SU-DHL-6 (cell line): ENCODE measurements around the gene CLIC4.
"Not testable (repeated sequence)": the region's sequence is repeated elsewhere in the genome, so short reads cannot be mapped to it uniquely, and the experiment has no call there.

ENCODE experiments used
- H2AFZ ChIP-seq: fragments of 200-600 bp; sonication (generic); 2 replicates; pipeline ENCODE4 v1.6.1; 2014; ENCODE audit warnings: low read depth, mild to moderate bottlenecking, moderate library complexity, mixed read lengths, antibody characterized with exemption, low read length; ENCODE audit not compliant: severe bottlenecking
- H3F3A ChIP-seq: fragments of 200-600 bp; shearing (Covaris generic); 2 replicates; pipeline ENCODE4 v1.6.0; 2016; ENCODE audit warnings: antibody characterized with exemption, mild to moderate bottlenecking; ENCODE audit not compliant: insufficient read depth
- H3K27ac ChIP-seq: fragments of 200-600 bp; sonication (generic); 2 replicates; pipeline ENCODE4 v1.5.1; 2016; ENCODE audit warnings: low read depth, mild to moderate bottlenecking, low read length, moderate library complexity, mixed read lengths
- H3K27me3 ChIP-seq: fragments of 200-600 bp; sonication (generic), shearing (Covaris generic); 2 replicates; pipeline ENCODE4 v1.6.0; 2014; ENCODE audit warnings: mild to moderate bottlenecking, low read length
- H3K36me3 ChIP-seq: fragments of 200-600 bp; sonication (generic); 2 replicates; pipeline ENCODE4 v1.6.1; 2014; ENCODE audit warnings: mild to moderate bottlenecking, low read length, mixed read lengths
- H3K4me2 ChIP-seq: fragments of 300-600, 200-600 bp; shearing (Covaris generic), sonication (generic); 2 replicates; pipeline ENCODE4 v1.6.0; 2014; ENCODE audit warnings: low read length, low read depth, mild to moderate bottlenecking; ENCODE audit not compliant: poor library complexity, severe bottlenecking
- H3K4me3 ChIP-seq: fragments of 200-600 bp; sonication (generic); 2 replicates; pipeline ENCODE4 v1.5.1; 2014; ENCODE audit warnings: antibody characterized with exemption, low read length, mild to moderate bottlenecking, mixed read lengths; ENCODE audit not compliant: insufficient read depth, poor library complexity, severe bottlenecking
- H3K79me2 ChIP-seq: fragments of 200-600 bp; sonication (generic); 2 replicates; pipeline ENCODE4 v1.6.1; 2014; ENCODE audit warnings: mild to moderate bottlenecking, low read length, moderate library complexity; ENCODE audit not compliant: insufficient read depth
- H3K9ac ChIP-seq: fragments of 200-600 bp; sonication (generic); 2 replicates; pipeline ENCODE4 v1.7.0; 2014; ENCODE audit warnings: mild to moderate bottlenecking, low read length
- H3K9me2 ChIP-seq: fragments of 200-600 bp; sonication (generic); replicated peaks from 2 replicates; pipeline ENCODE4 v1.6.1; 2014; ENCODE audit warnings: low read length; ENCODE audit not compliant: insufficient read depth
- H3K9me3 ChIP-seq: fragments of 200-600 bp; sonication (generic); 2 replicates; pipeline ENCODE4 v1.6.1; 2014; ENCODE audit warnings: low read length, mixed read lengths; ENCODE audit not compliant: insufficient read depth
- H4K20me1 ChIP-seq: fragments of 200-600 bp; sonication (generic); 2 replicates; pipeline ENCODE4 v1.6.1; 2014; ENCODE audit warnings: low read depth, mild to moderate bottlenecking, antibody characterized with exemption, low read length, moderate library complexity, mixed read lengths
- CTCF ChIP-seq: fragments of 200-600 bp; sonication (generic); IDR thresholded peaks from one replicate; pipeline ENCODE4 v1.5.1; 2017; ENCODE audit warnings: antibody characterized with exemption, mild to moderate bottlenecking, low read length, moderate library complexity; ENCODE audit not compliant: insufficient read depth, poor library complexity, severe bottlenecking
- EZH2phosphoT487 ChIP-seq: fragments of 200-600 bp; sonication (generic), shearing (Covaris generic); conservative IDR thresholded peaks from 2 replicates; pipeline ENCODE4 v1.6.1; 2018; ENCODE audit warnings: mild to moderate bottlenecking, antibody characterized with exemption, low read length, moderate library complexity, mixed read lengths

Gene CLIC4

GRCh38 chr1:24803987-24804530 is 58.8 kb downstream of the CLIC4 start:
- peaks cover 27% of the 10 kb centered on the region for H3F3A ChIP-seq
- no peaks in the 10 kb centered on the region for H3K9me2 ChIP-seq
- no peaks in the 10 kb centered on the region for H3K27me3 ChIP-seq
- H3K9me3 ChIP-seq, result no peaks in the 10 kb centered on the region
- no peak overlapping the region for H3K9ac ChIP-seq
- peaks cover 21% of the 10 kb centered on the region for H4K20me1 ChIP-seq
- H2AFZ ChIP-seq, result no peak overlapping the region
- no peak for TF ChIP-seq EZH2phosphoT487
- TF ChIP-seq CTCF, result no peak
- no peak overlapping the region for H3K4me2 ChIP-seq
- H3K27ac ChIP-seq, result no peak overlapping the region
- peaks cover 79% of the 10 kb centered on the region for H3K79me2 ChIP-seq
- peaks cover 24% of the 10 kb centered on the region for H3K36me3 ChIP-seq
- H3K4me3 ChIP-seq, result no peak overlapping the region

GRCh38 chr1:24805534-24806301 is 60.5 kb downstream of the CLIC4 start:
- peaks cover 21% of the 10 kb centered on the region for H4K20me1 ChIP-seq
- H3K9ac ChIP-seq, result no peak overlapping the region
- no peaks in the 10 kb centered on the region for H3K27me3 ChIP-seq
- H3F3A ChIP-seq, result peaks cover 33% of the 10 kb centered on the region
- no peak overlapping the region for H2AFZ ChIP-seq
- H3K4me3 ChIP-seq, result no peak overlapping the region
- no peak overlapping the region for H3K27ac ChIP-seq
- H3K4me2 ChIP-seq, result no peak overlapping the region
- H3K36me3 ChIP-seq, result peaks cover 26% of the 10 kb centered on the region
- no peaks in the 10 kb centered on the region for H3K9me2 ChIP-seq
- TF ChIP-seq EZH2phosphoT487, result no peak
- TF ChIP-seq CTCF, result no peak
- H3K79me2 ChIP-seq, result peaks cover 95% of the 10 kb centered on the region
- no peaks in the 10 kb centered on the region for H3K9me3 ChIP-seq

GRCh38 chr1:24806588-24806987 is 61.3 kb downstream of the CLIC4 start:
- Histone ChIP-seq H3K27me3 (no peaks in the 10 kb centered on the region), H3K79me2 (peaks cover 97% of the 10 kb centered on the region), H3K4me2 (no peak overlapping the region), H3K36me3 (peaks cover 26% of the 10 kb centered on the region), H3K9me3 (no peaks in the 10 kb centered on the region), H4K20me1 (peaks cover 18% of the 10 kb centered on the region), H3K9ac (no peak overlapping the region), H3F3A (peaks cover 33% of the 10 kb centered on the region), H2AFZ (no peak overlapping the region), H3K4me3 (no peak overlapping the region), H3K9me2 (no peaks in the 10 kb centered on the region), H3K27ac (no peak overlapping the region)
- no peak for TF ChIP-seq EZH2phosphoT487
- TF ChIP-seq CTCF, result no peak

GRCh38 chr1:24811494-24811893 is 66.2 kb downstream of the CLIC4 start:
- not testable (repeated sequence) for H3K4me2 ChIP-seq, H2AFZ ChIP-seq, H3K4me3 ChIP-seq, H3K27ac ChIP-seq, H3K9me3 ChIP-seq, H3K9me2 ChIP-seq, H4K20me1 ChIP-seq, H3K27me3 ChIP-seq, H3K9ac ChIP-seq
- H3F3A ChIP-seq, result peaks cover 19% of the 10 kb centered on the region; the same call in 1 of the 2 replicates
- peaks cover 23% of the 10 kb centered on the region for H3K36me3 ChIP-seq
- peaks cover 91% of the 10 kb centered on the region for H3K79me2 ChIP-seq

GRCh38 chr1:24820221-24820620 is 75.0 kb downstream of the CLIC4 start:
- H3K4me2 ChIP-seq, H3K9me3 ChIP-seq, H3K9me2 ChIP-seq, H2AFZ ChIP-seq, H4K20me1 ChIP-seq, H3K9ac ChIP-seq, H3K36me3 ChIP-seq, H3K27me3 ChIP-seq, H3K4me3 ChIP-seq: not testable (repeated sequence)
- Histone ChIP-seq H3F3A (peaks cover 23% of the 10 kb centered on the region), H3K79me2 (peaks cover 95% of the 10 kb centered on the region), H3K27ac (peak overlapping the region; percentile 32; the same call in 1 of the 2 replicates)
